Bronchial epithelial cell (primary cell): ENCODE measurements around the gene ELF1. TPM values are rescaled to one million over a fixed set of nuclear protein-coding genes. Genes with fewer than 3 reads are reported as not detected.

Source experiments
- DNase-seq: peaks from one replicate; pipeline ENCODE4 v3.0.0-alpha.2; 2010; ENCODE audit warnings: low read depth
- FAIRE-seq: peaks from 2 replicates; lab custom pipeline; 2011; peaks lifted over from hg19 to GRCh38; lab: Jason Lieb, UNC
- H3K27me3 ChIP-seq: 2 replicates; pipeline ENCODE4 v1.5.1; 2011; ENCODE audit warnings: low read length; ENCODE audit not compliant: control insufficient read depth, insufficient read depth
- H3K36me3 ChIP-seq: 2 replicates; pipeline ENCODE4 v1.5.1; 2011; ENCODE audit warnings: low read length; ENCODE audit not compliant: control insufficient read depth, insufficient read depth
- H3K4me3 ChIP-seq: 2 replicates; pipeline ENCODE4 v1.5.1; 2011; ENCODE audit warnings: mild to moderate bottlenecking, low read depth, low read length, control low read depth
- CTCF ChIP-seq: IDR thresholded peaks from 2 replicates; pipeline ENCODE4 v1.5.1; 2011; ENCODE audit warnings: mild to moderate bottlenecking, moderate library complexity, low read length, control low read depth, inconsistent platforms; ENCODE audit not compliant: insufficient read depth, severe bottlenecking
- total RNA-seq: library from RNA; depleted of rRNA; stranded (reverse); fragments of >200 nt; gene quantifications from 2 replicates; pipeline ENCODE4 v1.2.1, GENCODE V29; 2014

Gene ELF1
- total RNA-seq, 1 donor from 2014 or later: 57.7 TPM

- TF ChIP-seq CTCF: no peak
- H3K4me3 ChIP-seq: no peak overlapping the region
- no peak for DNase-seq
- H3K27me3 ChIP-seq: no peaks in the 10 kb centered on the region
- FAIRE-seq: no peak
- peaks cover 8% of the 10 kb centered on the region for H3K36me3 ChIP-seq
These were observed 6.4 kb upstream of the ELF1 start for GRCh38 chr13:41025518-41025917.

- H3K4me3 ChIP-seq: no peak overlapping the region
- H3K27me3 ChIP-seq: no peaks in the 10 kb centered on the region
- DNase-seq: no peak
- FAIRE-seq: no peak
- no peaks in the 10 kb centered on the region for H3K36me3 ChIP-seq
- TF ChIP-seq CTCF: no peak
These were observed 647 bp upstream of the ELF1 start for GRCh38 chr13:41019578-41020347.

GRCh38 chr13:41018602-41018948 lies 541 bp downstream of the ELF1 start:
- FAIRE-seq: no peak
- no peak for TF ChIP-seq CTCF
- Histone ChIP-seq H3K36me3 (no peaks in the 10 kb centered on the region), H3K4me3 (peak overlapping the region; percentile 46), H3K27me3 (no peaks in the 10 kb centered on the region)
- peak; percentile 31 for DNase-seq

- Histone ChIP-seq H3K27me3 (no peaks in the 10 kb centered on the region), H3K4me3 (peak overlapping the region; percentile 46), H3K36me3 (no peaks in the 10 kb centered on the region)
- TF ChIP-seq CTCF: no peak
- DNase-seq: peak; percentile 78
- FAIRE-seq: no peak
These were observed 1.1 kb downstream of the ELF1 start for GRCh38 chr13:41017817-41018601.

- peak overlapping the region; percentile 46 for H3K4me3 ChIP-seq
These were observed 2.0 kb downstream of the ELF1 start for GRCh38 chr13:41017159-41017558.

More at GRCh38 chr13:41017159-41017558, 2.0 kb downstream of the ELF1 start:
- TF ChIP-seq CTCF: no peak
- Histone ChIP-seq H3K27me3 (no peaks in the 10 kb centered on the region), H3K36me3 (no peaks in the 10 kb centered on the region)
- FAIRE-seq (no peak), DNase-seq (no peak)
